K562 (cell line): ENCODE measurements around the gene IFNGR2. TPM values are rescaled to one million over a fixed set of nuclear protein-coding genes. Genes with fewer than 3 reads are reported as not detected.

ENCODE experiments used
- ASH1L ChIP-seq: fragments of 450-650 bp; IDR thresholded peaks from 2 replicates; pipeline ENCODE4 v1.6.1; 2018; ENCODE audit warnings: borderline replicate concordance, mild to moderate bottlenecking, low read depth; ENCODE audit not compliant: partially characterized antibody
- DPF2 ChIP-seq: fragments of 450-650 bp; IDR thresholded peaks from 2 replicates; pipeline ENCODE4 v1.6.1; 2016
- KAT7 ChIP-seq: sonication (generic); formaldehyde crosslinking; IDR thresholded peaks from 2 replicates; pipeline ENCODE4 v1.8.0; 2022; ENCODE audit warnings: missing genetic modification reagents, mild to moderate bottlenecking, borderline replicate concordance
- SMAD1 ChIP-seq: fragments of 150-350 bp; IDR thresholded peaks from 2 replicates; pipeline ENCODE4 v1.6.1; 2014; ENCODE audit warnings: low read length, low read depth; ENCODE audit not compliant: partially characterized antibody
- TCF3 ChIP-seq: sonication (generic); formaldehyde crosslinking; IDR thresholded peaks from 2 replicates; pipeline ENCODE4 v1.4.0; 2020; ENCODE audit warnings: mild to moderate bottlenecking, missing genetic modification reagents
- ZBED1 ChIP-seq: IDR thresholded peaks from 2 replicates; pipeline ENCODE4 v1.6.1; 2014
- ZEB2 ChIP-seq: fragments of 450-650 bp; IDR thresholded peaks from 2 replicates; pipeline ENCODE4 v1.6.1; 2016
- ZNF12 ChIP-seq: sonication (generic); formaldehyde crosslinking; IDR thresholded peaks from 2 replicates; pipeline ENCODE4 v1.4.0; 2020; ENCODE audit warnings: mild to moderate bottlenecking, missing genetic modification reagents
- ZNF121 ChIP-seq: sonication (generic); formaldehyde crosslinking; conservative IDR thresholded peaks from 2 replicates; pipeline ENCODE4 v1.8.0; 2022; ENCODE audit warnings: missing genetic modification reagents
- polyA plus RNA-seq, 8 experiments: library from polyadenylated mRNA; depleted of rRNA in 4 of 8; stranded (reverse) in 5 of 8; unstranded in 3 of 8; fragments of >200 nt; fragmentation: Nextera tagmentation in 2 of 8; fragmentation: Illumina TruSeq in 1 of 8; extraction: Ambion mirVana in 2 of 8; extraction: Trizol in 1 of 8; gene quantifications; 2 replicates each; pipeline versions ENCODE4 v1.2.1 to v1.2.3, GENCODE V29; 2011 to 2014; ENCODE audit warnings: inconsistent platforms in 1 of 8, missing spikeins in 1 of 8
- total RNA-seq, 7 experiments: library from RNA; depleted of rRNA in 6 of 7; stranded (reverse); fragments of >200 nt in 6 of 7; fragmentation: Illumina TruSeq in 2 of 7; extraction: Trizol in 2 of 7; gene quantifications; 2 replicates each; pipeline versions ENCODE4 v1.2.1 to v1.2.3, GENCODE V29; 2011 to 2021; ENCODE audit warnings: low replicate concordance in 1 of 7
- TF ChIP-seq, protein P1 (sequence below), 3 experiments: fragments of 200-800 bp in 1 of 3; fragments of 250-450 bp in 1 of 3; fragments of 450-650 bp in 1 of 3; sonication (Bioruptor Pico) in 1 of 3; sonication (Bioruptor generic) in 1 of 3; formaldehyde crosslinking in 1 of 3; IDR thresholded peaks; 2 replicates each; pipeline versions ENCODE4 v1.6.1 to v1.8.0; 2016 to 2022; ENCODE audit warnings: mild to moderate bottlenecking in 2 of 3, missing genetic modification characterization in 2 of 3, missing compliant biosample characterization in 1 of 3, moderate library complexity in 1 of 3
- TF ChIP-seq, protein P2 (sequence below): fragments of 250-450 bp; sonication (Bioruptor Pico); IDR thresholded peaks from 2 replicates; pipeline ENCODE4 v1.8.0; 2021; ENCODE audit warnings: mild to moderate bottlenecking, moderate library complexity
- TF ChIP-seq, protein P3 (sequence below): fragments of 200-800 bp; sonication (Bioruptor generic); IDR thresholded peaks from 2 replicates; pipeline ENCODE4 v1.6.1; 2017; ENCODE audit warnings: missing genetic modification characterization, missing compliant biosample characterization
- TF ChIP-seq, protein P4 (sequence below): sonication (generic); formaldehyde crosslinking; IDR thresholded peaks from 2 replicates; pipeline ENCODE4 v1.8.0; 2022; ENCODE audit warnings: missing genetic modification reagents, mild to moderate bottlenecking, borderline replicate concordance
- TF ChIP-seq, protein P5 (sequence below), 2 experiments: fragments of 450-650 bp in 1 of 2; sonication (generic) in 1 of 2; formaldehyde crosslinking; conservative IDR thresholded peaks; 2 replicates each; pipeline versions ENCODE4 v1.4.0 to v1.8.1; 2020 to 2022; ENCODE audit warnings: mild to moderate bottlenecking in 1 of 2, missing genetic modification reagents in 1 of 2
- TF ChIP-seq, protein P6 (sequence below): IDR thresholded peaks from 2 replicates; pipeline ENCODE4 v1.6.1; 2011; ENCODE audit not compliant: insufficient read length; ENCODE audit errors: extremely low read depth

IFNGR2 gene
- total and polyA plus RNA-seq, 9 of the 15 experiments (the other 6 are each of a cell fraction or from before 2014, with no cell fraction given) = 6.7 to 58.0 (median 28.5) TPM

DNA sequence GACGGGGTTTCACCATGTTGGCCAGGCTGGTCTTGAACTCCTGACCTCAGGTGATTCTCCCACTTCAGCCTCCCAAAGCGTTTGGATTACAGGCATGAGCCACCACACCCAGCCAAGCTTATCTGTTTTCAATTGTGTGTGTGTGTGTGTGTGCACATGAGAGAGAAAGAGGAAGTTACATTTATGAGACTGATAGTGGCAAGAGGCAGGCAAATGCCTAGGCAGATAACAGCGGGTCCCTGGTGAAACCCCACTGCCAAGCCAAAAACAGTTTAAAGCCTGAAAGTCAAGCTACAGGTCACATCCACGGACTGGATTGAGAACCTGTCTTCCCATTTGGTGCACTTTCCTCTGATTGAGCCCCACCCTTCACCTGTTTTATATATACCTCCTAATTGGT is 35.1 kb upstream of the IFNGR2 start (continued):
- peak; percentile 87 for TF ChIP-seq TCF3 (CRISPR knock-in tag)
- TF ChIP-seq SMAD1 = no peak
- no peak for TF ChIP-seq ZNF12 (CRISPR knock-in tag)
- TF ChIP-seq, protein P1, sequence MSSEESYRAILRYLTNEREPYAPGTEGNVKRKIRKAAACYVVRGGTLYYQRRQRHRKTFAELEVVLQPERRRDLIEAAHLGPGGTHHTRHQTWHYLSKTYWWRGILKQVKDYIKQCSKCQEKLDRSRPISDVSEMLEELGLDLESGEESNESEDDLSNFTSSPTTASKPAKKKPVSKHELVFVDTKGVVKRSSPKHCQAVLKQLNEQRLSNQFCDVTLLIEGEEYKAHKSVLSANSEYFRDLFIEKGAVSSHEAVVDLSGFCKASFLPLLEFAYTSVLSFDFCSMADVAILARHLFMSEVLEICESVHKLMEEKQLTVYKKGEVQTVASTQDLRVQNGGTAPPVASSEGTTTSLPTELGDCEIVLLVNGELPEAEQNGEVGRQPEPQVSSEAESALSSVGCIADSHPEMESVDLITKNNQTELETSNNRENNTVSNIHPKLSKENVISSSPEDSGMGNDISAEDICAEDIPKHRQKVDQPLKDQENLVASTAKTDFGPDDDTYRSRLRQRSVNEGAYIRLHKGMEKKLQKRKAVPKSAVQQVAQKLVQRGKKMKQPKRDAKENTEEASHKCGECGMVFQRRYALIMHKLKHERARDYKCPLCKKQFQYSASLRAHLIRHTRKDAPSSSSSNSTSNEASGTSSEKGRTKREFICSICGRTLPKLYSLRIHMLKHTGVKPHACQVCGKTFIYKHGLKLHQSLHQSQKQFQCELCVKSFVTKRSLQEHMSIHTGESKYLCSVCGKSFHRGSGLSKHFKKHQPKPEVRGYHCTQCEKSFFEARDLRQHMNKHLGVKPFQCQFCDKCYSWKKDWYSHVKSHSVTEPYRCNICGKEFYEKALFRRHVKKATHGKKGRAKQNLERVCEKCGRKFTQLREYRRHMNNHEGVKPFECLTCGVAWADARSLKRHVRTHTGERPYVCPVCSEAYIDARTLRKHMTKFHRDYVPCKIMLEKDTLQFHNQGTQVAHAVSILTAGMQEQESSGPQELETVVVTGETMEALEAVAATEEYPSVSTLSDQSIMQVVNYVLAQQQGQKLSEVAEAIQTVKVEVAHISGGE (CRISPR knock-in tag; IDR thresholded peaks at IDR 0.05) = 0 out of 6 replicates have a peak, but pooled peaks of 1 of the 3 experiments have one; percentile 28
- TF ChIP-seq, protein P2, sequence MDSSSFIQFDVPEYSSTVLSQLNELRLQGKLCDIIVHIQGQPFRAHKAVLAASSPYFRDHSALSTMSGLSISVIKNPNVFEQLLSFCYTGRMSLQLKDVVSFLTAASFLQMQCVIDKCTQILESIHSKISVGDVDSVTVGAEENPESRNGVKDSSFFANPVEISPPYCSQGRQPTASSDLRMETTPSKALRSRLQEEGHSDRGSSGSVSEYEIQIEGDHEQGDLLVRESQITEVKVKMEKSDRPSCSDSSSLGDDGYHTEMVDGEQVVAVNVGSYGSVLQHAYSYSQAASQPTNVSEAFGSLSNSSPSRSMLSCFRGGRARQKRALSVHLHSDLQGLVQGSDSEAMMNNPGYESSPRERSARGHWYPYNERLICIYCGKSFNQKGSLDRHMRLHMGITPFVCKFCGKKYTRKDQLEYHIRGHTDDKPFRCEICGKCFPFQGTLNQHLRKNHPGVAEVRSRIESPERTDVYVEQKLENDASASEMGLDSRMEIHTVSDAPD (CRISPR knock-in tag) = peak; percentile 88
- TF ChIP-seq, protein P3, sequence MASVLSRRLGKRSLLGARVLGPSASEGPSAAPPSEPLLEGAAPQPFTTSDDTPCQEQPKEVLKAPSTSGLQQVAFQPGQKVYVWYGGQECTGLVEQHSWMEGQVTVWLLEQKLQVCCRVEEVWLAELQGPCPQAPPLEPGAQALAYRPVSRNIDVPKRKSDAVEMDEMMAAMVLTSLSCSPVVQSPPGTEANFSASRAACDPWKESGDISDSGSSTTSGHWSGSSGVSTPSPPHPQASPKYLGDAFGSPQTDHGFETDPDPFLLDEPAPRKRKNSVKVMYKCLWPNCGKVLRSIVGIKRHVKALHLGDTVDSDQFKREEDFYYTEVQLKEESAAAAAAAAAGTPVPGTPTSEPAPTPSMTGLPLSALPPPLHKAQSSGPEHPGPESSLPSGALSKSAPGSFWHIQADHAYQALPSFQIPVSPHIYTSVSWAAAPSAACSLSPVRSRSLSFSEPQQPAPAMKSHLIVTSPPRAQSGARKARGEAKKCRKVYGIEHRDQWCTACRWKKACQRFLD (CRISPR knock-in tag) = no peak
- no peak for TF ChIP-seq ZNF121 (CRISPR knock-in tag)
- no peak for TF ChIP-seq ZBED1
- TF ChIP-seq, protein P4, sequence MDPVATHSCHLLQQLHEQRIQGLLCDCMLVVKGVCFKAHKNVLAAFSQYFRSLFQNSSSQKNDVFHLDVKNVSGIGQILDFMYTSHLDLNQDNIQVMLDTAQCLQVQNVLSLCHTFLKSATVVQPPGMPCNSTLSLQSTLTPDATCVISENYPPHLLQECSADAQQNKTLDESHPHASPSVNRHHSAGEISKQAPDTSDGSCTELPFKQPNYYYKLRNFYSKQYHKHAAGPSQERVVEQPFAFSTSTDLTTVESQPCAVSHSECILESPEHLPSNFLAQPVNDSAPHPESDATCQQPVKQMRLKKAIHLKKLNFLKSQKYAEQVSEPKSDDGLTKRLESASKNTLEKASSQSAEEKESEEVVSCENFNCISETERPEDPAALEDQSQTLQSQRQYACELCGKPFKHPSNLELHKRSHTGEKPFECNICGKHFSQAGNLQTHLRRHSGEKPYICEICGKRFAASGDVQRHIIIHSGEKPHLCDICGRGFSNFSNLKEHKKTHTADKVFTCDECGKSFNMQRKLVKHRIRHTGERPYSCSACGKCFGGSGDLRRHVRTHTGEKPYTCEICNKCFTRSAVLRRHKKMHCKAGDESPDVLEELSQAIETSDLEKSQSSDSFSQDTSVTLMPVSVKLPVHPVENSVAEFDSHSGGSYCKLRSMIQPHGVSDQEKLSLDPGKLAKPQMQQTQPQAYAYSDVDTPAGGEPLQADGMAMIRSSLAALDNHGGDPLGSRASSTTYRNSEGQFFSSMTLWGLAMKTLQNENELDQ (CRISPR knock-in tag) = no peak
- peak; percentile 32; the same call in 1 of the 2 replicates for TF ChIP-seq ZEB2
- no peak for TF ChIP-seq KAT7 (CRISPR knock-in tag)
- peak; percentile 73 for TF ChIP-seq DPF2
- TF ChIP-seq, protein P5, sequence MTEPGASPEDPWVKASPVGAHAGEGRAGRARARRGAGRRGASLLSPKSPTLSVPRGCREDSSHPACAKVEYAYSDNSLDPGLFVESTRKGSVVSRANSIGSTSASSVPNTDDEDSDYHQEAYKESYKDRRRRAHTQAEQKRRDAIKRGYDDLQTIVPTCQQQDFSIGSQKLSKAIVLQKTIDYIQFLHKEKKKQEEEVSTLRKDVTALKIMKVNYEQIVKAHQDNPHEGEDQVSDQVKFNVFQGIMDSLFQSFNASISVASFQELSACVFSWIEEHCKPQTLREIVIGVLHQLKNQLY (CRISPR knock-in tag; conservative IDR thresholded peaks at IDR 0.05) = no peak
- TF ChIP-seq, protein P6, sequence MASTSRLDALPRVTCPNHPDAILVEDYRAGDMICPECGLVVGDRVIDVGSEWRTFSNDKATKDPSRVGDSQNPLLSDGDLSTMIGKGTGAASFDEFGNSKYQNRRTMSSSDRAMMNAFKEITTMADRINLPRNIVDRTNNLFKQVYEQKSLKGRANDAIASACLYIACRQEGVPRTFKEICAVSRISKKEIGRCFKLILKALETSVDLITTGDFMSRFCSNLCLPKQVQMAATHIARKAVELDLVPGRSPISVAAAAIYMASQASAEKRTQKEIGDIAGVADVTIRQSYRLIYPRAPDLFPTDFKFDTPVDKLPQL = no peak
- TF ChIP-seq ASH1L = no peak
